Measurements from ENCODE around the gene KRT85. TPM values are rescaled to one million over a fixed set of nuclear protein-coding genes. Genes with fewer than 3 reads are reported as not detected.

The KRT85 gene
- total and polyA plus RNA-seq, 7 donors: not detected

GRCh38 chr12:52369211-52369610, 1.9 kb upstream of the KRT85 start:
- no peak for TF ChIP-seq CTCF (IDR thresholded peaks at IDR 0.05)
- no peak for ATAC-seq
- Histone ChIP-seq H3K36me3 (ENCODE audit: insufficient read depth in 1 of 2, low read depth in 1 of 2) (no peaks in the 10 kb centered on the region), H3K27ac (no peak overlapping the region), H3K9me3 (no peaks in the 10 kb centered on the region), H3K27me3 (ENCODE audit: insufficient read depth in 3 of 3, low read length in 2 of 3) (peaks cover 0 to 3% (median 0%) of the 10 kb centered on the region in 3 donors), H3K4me3 (no peak overlapping the region), H3K4me1 (no peaks in the 10 kb centered on the region)
- intact Hi-C loops (cut with DNase I): no loop called here
- WGBS, 3 donors: 73 to 87% (median 84%) methylated on average over 3 of the region's 3 CpGs
- DNase-seq: no peak

GRCh38 chr12:52368508-52368907, 1.2 kb upstream of the KRT85 start:
- no peak overlapping the region for H3K27ac ChIP-seq
- no peak for TF ChIP-seq CTCF (IDR thresholded peaks at IDR 0.05)
- intact Hi-C loops (cut with DNase I): no loop called here
- DNase-seq: no peak
- 48 to 64% (median 58%) methylated on average over 3 of the region's 3 CpGs for WGBS, 3 donors
- H3K9me3 ChIP-seq: no peaks in the 10 kb centered on the region
- H3K4me3 ChIP-seq: no peak overlapping the region
- no peaks in the 10 kb centered on the region for H3K36me3 ChIP-seq (ENCODE audit: insufficient read depth in 1 of 2, low read depth in 1 of 2)
- peaks cover 0 to 3% (median 0%) of the 10 kb centered on the region in 3 donors for H3K27me3 ChIP-seq (ENCODE audit: insufficient read depth in 3 of 3, low read length in 2 of 3)
- H3K4me1 ChIP-seq: no peaks in the 10 kb centered on the region
- ATAC-seq: no peak

GRCh38 chr12:52367876-52368275, 595 bp upstream of the KRT85 start:
- Histone ChIP-seq H3K4me3 (no peak overlapping the region), H3K36me3 (ENCODE audit: insufficient read depth in 1 of 2, low read depth in 1 of 2) (no peaks in the 10 kb centered on the region), H3K4me1 (no peaks in the 10 kb centered on the region), H3K27ac (no peak overlapping the region), H3K9me3 (no peaks in the 10 kb centered on the region), H3K27me3 (ENCODE audit: insufficient read depth in 3 of 3, low read length in 2 of 3) (peaks cover 0 to 3% (median 0%) of the 10 kb centered on the region in 3 donors)
- TF ChIP-seq CTCF (IDR thresholded peaks at IDR 0.05): no peak
- whole genome bisulfite sequencing, 3 donors: 72 to 76% (median 75%) methylated on average over 6 of the region's 6 CpGs
- ATAC-seq: no peak
- DNase-seq: no peak
- intact Hi-C loops (cut with DNase I): no loop called here

- no peaks in the 10 kb centered on the region for H3K9me3 ChIP-seq
- WGBS, 3 donors: 84 to 85% (median 85%) methylated on average over 14 of the region's 14 CpGs
- intact Hi-C loops (cut with DNase I): no loop called here
- no peaks in the 10 kb centered on the region for H3K4me1 ChIP-seq
- DNase-seq (no peak), ATAC-seq (no peak)
- TF ChIP-seq CTCF (IDR thresholded peaks at IDR 0.05): no peak
- H3K36me3 ChIP-seq (ENCODE audit: insufficient read depth in 1 of 2, low read depth in 1 of 2): no peaks in the 10 kb centered on the region
- H3K27me3 ChIP-seq (ENCODE audit: insufficient read depth in 3 of 3, low read length in 2 of 3): peaks cover 0 to 3% (median 0%) of the 10 kb centered on the region in 3 donors
- no peak overlapping the region for H3K4me3 ChIP-seq
- H3K27ac ChIP-seq: no peak overlapping the region
These were observed 2.3 kb downstream of the KRT85 start for GRCh38 chr12:52364901-52365489.

GRCh38 chr12:52364061-52364460, 3.2 kb downstream of the KRT85 start:
- ATAC-seq (no peak), DNase-seq (no peak)
- Histone ChIP-seq H3K4me3 (no peak overlapping the region), H3K9me3 (no peaks in the 10 kb centered on the region), H3K36me3 (ENCODE audit: insufficient read depth in 1 of 2, low read depth in 1 of 2) (no peaks in the 10 kb centered on the region), H3K27me3 (ENCODE audit: insufficient read depth in 3 of 3, low read length in 2 of 3) (peaks cover 0 to 3% (median 0%) of the 10 kb centered on the region in 3 donors), H3K27ac (no peak overlapping the region), H3K4me1 (no peaks in the 10 kb centered on the region)
- no peak for TF ChIP-seq CTCF (IDR thresholded peaks at IDR 0.05)
- intact Hi-C loops (cut with DNase I): no loop called here
- 74 to 83% (median 82%) methylated on average over 7 of the region's 7 CpGs for WGBS, 3 donors

Data from psoas muscle (tissue), 8 donors.